ENCODE results near the gene STAT4.

Gene STAT4

DNA sequence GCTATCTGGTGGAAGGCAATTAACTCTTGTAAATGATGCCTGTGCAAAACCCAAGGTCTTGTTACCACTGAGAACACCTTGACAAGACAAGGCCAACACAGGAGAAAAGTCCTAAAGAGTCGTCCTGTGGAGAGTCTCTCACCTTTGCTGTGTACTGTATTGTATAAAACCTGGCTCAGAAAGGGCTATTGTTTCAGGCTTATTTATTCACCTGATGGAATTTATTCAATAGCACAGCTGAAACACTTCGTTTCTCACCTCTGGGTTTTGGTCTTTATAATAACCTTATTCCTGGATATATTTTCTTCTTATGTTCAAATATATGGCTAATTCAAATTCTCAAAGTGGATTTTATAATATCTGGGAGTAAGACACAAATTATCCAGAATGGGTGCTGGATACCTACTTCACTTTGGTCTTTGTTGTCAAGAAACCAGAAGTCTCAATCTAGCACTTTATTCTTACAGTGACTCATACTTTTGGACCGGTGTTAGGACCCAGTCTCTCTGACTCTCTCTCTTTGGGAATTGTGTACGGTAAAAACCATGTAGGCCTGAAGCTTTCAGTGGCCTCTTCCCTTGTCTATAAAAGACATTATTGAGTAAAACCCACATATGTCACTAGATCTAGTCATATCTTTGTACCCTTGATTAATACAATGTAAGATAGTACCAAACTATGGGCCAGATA lies 16.1 kb upstream of the STAT4 start:
- Histone ChIP-seq H3K79me2 (no peaks in the 10 kb centered on the region), H3K36me3 (ENCODE audit: control insufficient read depth, insufficient read depth, low read length) (no peaks in the 10 kb centered on the region), H3K9me3 (ENCODE audit: control insufficient read depth, low read length) (no peaks in the 10 kb centered on the region), H3K4me1 (peaks cover 8% of the 10 kb centered on the region), H3K4me2 (ENCODE audit: low read length) (no peak overlapping the region), H3K9ac (no peak overlapping the region), H3K27ac (no peak overlapping the region), H2AFZ (no peak overlapping the region), H3K27me3 (ENCODE audit: control insufficient read depth, insufficient read depth, low read length) (no peaks in the 10 kb centered on the region), H3K4me3 (ENCODE audit: low read depth, low read length) (no peak overlapping the region)
- TF ChIP-seq, protein P1, sequence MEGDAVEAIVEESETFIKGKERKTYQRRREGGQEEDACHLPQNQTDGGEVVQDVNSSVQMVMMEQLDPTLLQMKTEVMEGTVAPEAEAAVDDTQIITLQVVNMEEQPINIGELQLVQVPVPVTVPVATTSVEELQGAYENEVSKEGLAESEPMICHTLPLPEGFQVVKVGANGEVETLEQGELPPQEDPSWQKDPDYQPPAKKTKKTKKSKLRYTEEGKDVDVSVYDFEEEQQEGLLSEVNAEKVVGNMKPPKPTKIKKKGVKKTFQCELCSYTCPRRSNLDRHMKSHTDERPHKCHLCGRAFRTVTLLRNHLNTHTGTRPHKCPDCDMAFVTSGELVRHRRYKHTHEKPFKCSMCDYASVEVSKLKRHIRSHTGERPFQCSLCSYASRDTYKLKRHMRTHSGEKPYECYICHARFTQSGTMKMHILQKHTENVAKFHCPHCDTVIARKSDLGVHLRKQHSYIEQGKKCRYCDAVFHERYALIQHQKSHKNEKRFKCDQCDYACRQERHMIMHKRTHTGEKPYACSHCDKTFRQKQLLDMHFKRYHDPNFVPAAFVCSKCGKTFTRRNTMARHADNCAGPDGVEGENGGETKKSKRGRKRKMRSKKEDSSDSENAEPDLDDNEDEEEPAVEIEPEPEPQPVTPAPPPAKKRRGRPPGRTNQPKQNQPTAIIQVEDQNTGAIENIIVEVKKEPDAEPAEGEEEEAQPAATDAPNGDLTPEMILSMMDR (IDR thresholded peaks at IDR 0.05): no peak

DNA sequence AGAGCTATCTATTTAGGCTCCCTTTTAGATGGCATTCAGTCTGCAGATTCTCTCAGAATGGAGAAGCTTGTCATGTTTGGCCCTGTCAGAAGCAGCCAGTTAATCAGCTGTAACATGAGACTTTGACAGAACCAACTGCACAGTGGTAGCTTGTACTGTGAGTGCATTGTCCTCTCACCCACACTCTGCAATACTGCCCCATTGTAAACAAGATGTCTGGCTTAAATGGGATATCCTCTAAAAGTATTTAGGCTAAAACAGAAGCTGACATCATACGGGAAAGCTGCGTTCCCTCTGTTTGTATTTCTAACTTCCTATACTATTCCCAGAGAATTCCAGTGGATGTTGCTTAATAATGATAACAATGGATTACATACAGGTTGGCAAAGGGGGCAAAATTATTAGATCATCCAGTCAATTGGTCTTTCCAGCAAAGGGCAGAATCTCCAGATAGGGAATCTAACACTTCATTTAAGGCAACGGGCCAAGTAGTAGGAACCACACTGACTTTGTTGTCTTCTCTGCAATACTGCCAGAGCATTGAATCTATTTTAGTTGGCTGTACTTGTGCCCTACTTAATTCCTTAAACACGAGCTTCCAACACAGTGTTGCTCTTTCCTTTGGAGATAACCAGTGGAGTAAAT lies 15.4 kb upstream of the STAT4 start:
- Histone ChIP-seq H3K4me1 (peaks cover 6% of the 10 kb centered on the region), H3K4me3 (ENCODE audit: low read depth, low read length) (no peak overlapping the region), H3K9ac (no peak overlapping the region), H3K9me3 (ENCODE audit: control insufficient read depth, low read length) (no peaks in the 10 kb centered on the region), H3K27ac (no peak overlapping the region), H2AFZ (peak overlapping the region; percentile 21), H3K27me3 (ENCODE audit: control insufficient read depth, insufficient read depth, low read length) (no peaks in the 10 kb centered on the region), H3K79me2 (no peaks in the 10 kb centered on the region), H3K4me2 (ENCODE audit: low read length) (no peak overlapping the region), H3K36me3 (ENCODE audit: control insufficient read depth, insufficient read depth, low read length) (no peaks in the 10 kb centered on the region)
- TF ChIP-seq, protein P1 (IDR thresholded peaks at IDR 0.05): no peak

DNA sequence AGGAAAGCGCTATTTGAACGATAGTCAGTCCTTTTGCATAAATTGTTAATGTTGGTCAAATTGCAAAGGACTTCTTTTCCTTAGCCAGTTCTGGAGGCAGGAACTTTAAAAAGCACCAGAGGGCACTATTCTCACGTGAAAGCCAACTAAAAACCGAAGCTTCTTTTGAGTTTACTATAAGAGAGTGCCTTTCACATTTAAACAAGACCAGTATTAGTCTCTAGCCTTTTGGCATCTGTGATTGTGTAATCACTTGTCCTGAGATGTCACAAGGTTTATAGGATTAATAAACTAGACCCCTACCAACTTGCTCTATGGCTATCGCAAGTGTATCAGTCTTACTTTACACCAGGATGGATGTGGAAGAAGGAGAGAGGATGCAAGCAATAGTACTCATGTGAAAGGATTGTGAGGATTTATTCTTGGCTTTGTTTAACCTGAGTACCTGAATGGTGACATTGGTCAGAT lies 14.4 kb upstream of the STAT4 start:
- H3K9ac ChIP-seq: no peak overlapping the region
- H3K9me3 ChIP-seq (ENCODE audit: control insufficient read depth, low read length): no peaks in the 10 kb centered on the region
- TF ChIP-seq, protein P1 (IDR thresholded peaks at IDR 0.05): peak; percentile 66
- peaks cover 6% of the 10 kb centered on the region for H3K4me1 ChIP-seq
- H3K4me2 ChIP-seq (ENCODE audit: low read length): no peak overlapping the region
- no peak overlapping the region for H3K27ac ChIP-seq
- H3K36me3 ChIP-seq (ENCODE audit: control insufficient read depth, insufficient read depth, low read length): no peaks in the 10 kb centered on the region
- H3K27me3 ChIP-seq (ENCODE audit: control insufficient read depth, insufficient read depth, low read length): no peaks in the 10 kb centered on the region
- no peak overlapping the region for H3K4me3 ChIP-seq (ENCODE audit: low read depth, low read length)
- H2AFZ ChIP-seq: peak overlapping the region; percentile 54
- H3K79me2 ChIP-seq: no peaks in the 10 kb centered on the region

DNA sequence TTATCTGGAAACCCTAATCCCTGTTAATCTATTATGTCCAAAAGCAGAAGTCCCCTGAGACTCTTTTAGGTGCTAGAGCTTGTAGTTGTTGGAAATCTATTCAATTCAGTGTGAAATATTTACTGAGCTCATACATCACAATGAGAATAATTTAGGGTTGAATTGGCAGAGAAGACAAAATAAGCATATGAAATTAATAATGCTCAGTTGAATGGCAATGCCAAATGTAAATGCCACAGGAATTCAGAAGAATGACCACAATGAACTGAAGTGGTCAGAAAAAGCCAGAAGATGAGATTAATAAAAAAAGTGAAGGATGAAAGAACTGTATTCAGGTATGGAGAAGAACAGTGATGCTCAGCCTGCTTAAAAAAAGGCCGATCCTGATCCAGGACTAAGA lies 8.0 kb upstream of the STAT4 start:
- H3K9ac ChIP-seq: no peak overlapping the region
- no peak overlapping the region for H3K27ac ChIP-seq
- H2AFZ ChIP-seq: no peak overlapping the region
- no peak overlapping the region for H3K4me2 ChIP-seq (ENCODE audit: low read length)
- H3K36me3 ChIP-seq (ENCODE audit: control insufficient read depth, insufficient read depth, low read length): no peaks in the 10 kb centered on the region
- no peaks in the 10 kb centered on the region for H3K27me3 ChIP-seq (ENCODE audit: control insufficient read depth, insufficient read depth, low read length)
- H3K9me3 ChIP-seq (ENCODE audit: control insufficient read depth, low read length): no peaks in the 10 kb centered on the region
- H3K79me2 ChIP-seq: no peaks in the 10 kb centered on the region
- H3K4me3 ChIP-seq (ENCODE audit: low read depth, low read length): no peak overlapping the region
- TF ChIP-seq, protein P1 (IDR thresholded peaks at IDR 0.05): no peak
- no peaks in the 10 kb centered on the region for H3K4me1 ChIP-seq

All from parathyroid adenoma (tissue), 2 donors.